LNCAP (cell line): Measurements from ENCODE around the gene DARS2.

Experiments
- TF ChIP-seq, protein P1 (sequence below): fragments of 450-650 bp; IDR thresholded peaks from 2 replicates; pipeline ENCODE4 v1.5.1; 2017; ENCODE audit warnings: mild to moderate bottlenecking

The DARS2 gene, protein sequence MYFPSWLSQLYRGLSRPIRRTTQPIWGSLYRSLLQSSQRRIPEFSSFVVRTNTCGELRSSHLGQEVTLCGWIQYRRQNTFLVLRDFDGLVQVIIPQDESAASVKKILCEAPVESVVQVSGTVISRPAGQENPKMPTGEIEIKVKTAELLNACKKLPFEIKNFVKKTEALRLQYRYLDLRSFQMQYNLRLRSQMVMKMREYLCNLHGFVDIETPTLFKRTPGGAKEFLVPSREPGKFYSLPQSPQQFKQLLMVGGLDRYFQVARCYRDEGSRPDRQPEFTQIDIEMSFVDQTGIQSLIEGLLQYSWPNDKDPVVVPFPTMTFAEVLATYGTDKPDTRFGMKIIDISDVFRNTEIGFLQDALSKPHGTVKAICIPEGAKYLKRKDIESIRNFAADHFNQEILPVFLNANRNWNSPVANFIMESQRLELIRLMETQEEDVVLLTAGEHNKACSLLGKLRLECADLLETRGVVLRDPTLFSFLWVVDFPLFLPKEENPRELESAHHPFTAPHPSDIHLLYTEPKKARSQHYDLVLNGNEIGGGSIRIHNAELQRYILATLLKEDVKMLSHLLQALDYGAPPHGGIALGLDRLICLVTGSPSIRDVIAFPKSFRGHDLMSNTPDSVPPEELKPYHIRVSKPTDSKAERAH

DNA sequence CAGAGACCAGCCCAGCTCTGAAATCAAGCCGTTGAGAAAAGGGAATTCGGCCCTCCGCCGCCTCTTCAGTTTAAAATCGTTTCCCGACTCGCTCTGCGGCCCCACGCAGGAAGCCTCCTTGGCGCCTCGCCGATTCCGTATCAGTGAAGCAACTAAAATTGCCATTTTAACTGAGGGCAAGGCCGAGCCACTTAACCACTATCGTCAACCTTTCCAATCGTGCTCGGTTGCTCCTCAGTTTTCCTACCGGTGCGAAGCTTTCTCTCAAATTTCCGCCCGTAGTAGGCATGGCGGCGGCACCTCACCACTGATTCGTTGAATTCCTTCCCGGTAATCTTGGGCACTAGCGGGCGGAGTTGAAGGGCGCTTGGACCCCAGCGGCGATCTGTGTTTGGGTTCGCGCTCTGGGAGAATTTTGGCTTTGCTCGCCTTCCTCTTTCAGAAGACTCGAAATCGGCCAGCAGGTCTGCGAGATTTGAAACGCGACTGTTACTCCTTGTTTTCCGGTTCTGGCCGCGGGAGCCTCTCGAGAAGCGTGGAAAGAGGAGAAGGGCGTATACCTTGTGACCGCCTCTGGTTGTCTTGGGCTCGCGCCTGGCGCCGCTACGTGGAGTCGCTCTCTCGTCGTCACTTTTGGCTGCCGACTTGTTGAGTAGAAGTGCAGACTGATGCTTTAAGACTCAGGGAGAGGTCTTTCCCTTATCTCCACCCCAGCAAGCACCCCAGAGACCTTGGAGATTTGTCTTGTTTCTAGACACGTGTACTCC is at the start of gene DARS2, which contains the start of gene CENPL:
TSS of gene DARS2 (plus strand) at position 359 of the 767 bp plus-strand sequence. CDS start 557 bp downstream, outside the sequence.
TSS of gene CENPL (minus strand) at position 569 of the 767 bp plus-strand sequence. CDS start 13,584 bp downstream, outside the sequence.
- TF ChIP-seq, protein P1, sequence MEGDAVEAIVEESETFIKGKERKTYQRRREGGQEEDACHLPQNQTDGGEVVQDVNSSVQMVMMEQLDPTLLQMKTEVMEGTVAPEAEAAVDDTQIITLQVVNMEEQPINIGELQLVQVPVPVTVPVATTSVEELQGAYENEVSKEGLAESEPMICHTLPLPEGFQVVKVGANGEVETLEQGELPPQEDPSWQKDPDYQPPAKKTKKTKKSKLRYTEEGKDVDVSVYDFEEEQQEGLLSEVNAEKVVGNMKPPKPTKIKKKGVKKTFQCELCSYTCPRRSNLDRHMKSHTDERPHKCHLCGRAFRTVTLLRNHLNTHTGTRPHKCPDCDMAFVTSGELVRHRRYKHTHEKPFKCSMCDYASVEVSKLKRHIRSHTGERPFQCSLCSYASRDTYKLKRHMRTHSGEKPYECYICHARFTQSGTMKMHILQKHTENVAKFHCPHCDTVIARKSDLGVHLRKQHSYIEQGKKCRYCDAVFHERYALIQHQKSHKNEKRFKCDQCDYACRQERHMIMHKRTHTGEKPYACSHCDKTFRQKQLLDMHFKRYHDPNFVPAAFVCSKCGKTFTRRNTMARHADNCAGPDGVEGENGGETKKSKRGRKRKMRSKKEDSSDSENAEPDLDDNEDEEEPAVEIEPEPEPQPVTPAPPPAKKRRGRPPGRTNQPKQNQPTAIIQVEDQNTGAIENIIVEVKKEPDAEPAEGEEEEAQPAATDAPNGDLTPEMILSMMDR = no peak

DNA sequence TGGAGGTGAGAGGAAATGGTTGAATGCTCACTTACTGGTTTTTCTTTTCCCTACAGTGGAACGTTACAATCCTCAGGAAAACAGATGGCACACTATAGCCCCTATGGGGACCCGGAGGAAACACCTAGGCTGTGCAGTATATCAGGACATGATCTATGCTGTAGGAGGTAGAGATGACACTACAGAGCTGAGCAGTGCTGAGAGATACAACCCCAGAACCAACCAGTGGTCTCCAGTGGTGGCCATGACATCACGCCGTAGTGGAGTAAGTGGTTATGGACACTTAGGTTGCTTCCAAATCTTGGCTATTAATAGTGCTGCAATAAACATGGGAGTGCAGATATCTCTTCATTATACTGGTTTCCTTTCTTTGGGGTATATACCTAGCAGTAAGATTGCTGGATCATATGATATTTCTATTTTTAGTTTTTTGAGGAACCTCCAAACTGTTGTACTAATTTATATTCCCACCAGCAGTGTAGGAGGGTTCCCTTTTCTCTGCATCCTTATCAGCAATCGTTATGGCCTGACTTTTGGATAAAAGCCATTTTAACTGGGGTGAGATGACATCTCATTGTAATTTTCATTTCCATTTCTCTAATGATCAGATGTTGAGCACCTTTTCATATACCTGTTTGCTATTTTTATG is 48.8 kb upstream of the DARS2 start:
- TF ChIP-seq, protein P1 = no peak

DNA sequence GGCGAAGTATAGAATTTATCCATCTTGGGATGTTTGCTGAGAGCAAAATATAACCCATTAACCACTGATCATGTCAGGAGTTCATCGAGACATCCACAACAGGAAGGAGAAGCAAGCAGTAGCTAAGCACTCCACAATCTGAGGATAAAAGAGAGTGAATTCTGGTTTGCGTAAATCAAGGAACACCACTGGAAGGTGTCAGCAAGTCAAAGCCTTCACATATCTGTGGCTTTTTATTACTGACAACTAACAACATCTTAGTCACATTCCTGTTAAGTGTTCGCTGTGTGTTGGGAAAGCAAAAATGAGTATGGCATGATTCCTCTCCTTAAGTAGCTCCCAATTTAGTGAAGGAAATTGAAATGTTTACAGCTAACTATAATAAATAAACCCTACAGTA is 44.5 kb upstream of the DARS2 start:
- TF ChIP-seq, protein P1 = no peak

DNA sequence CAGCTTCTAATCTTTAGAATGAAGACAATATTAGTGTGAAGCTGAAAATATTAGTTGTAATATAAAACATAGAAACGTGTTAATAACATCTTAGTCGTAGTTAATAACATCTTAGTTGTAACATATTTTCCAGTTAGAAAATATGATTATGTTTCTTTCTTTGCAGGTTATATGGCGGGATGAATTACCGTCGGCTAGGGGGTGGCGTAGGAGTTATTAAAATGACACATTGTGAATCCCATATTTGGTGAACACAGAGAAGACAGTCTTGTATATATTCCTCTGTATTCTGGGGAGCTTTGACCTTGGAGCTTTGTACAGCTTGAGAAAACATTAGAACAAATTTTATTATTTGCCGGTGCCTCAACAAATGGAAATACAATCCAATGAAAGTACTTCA is 39.5 kb upstream of the DARS2 start:
- TF ChIP-seq, protein P1 = no peak

DNA sequence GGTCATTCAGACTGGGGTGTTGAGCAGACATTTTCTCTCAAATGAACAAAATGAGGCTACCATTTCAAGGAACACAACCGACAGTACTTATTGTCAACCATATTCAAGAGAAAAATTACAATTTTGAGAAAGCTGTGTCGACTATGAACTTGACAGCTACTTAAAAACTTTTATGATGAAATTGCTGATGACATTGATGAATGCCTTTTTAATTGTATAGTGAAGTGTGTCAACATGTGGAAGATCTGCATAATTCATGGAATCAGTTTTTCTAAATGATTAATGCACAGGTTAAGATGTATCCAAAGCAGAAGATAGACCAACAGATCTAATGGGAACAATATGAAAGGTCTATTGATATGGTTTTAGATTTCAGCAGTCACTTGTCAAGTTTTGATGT is 34.6 kb upstream of the DARS2 start:
- TF ChIP-seq, protein P1 = no peak

DNA sequence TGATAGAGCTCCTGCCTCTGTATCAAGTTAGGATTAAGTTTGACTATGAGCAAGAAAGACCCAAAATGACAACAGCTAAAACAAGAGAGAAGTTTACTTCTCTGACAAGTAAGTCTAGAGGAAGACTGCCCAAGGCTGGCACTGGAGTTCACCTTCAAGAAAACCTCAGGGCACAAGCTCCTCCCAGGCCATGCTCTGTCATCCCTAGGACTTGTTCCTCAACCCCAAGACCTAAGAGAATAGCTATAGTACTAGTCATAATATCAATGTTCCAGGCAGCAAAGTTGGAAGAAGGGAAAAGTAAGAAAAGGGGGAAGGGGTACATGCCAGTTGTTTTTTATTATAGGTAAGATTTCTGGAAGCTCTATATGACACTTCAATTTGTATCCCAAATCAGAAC is 26.4 kb upstream of the DARS2 start:
- TF ChIP-seq, protein P1 = no peak

DNA sequence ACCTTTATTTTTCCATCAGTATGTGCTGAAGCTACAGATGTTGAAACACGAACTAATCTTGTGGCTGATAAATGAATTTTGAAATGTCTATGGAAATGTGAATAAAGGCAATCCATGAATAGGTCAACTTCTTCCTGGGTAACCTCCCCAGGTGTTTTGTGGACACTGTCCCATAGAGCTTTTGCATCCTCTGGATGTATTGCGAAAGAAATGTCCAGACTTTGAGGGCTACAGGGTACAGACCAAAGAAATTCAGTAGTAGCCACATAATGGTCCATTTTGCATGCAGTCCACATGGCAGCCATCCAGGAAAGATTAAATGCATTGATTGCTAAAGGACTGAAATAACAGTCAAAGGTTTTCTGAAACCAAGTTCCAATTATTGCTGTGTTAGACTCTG is 21.5 kb upstream of the DARS2 start:
- TF ChIP-seq, protein P1 = no peak
